ENCODE results near the gene EVA1C.

EVA1C gene

GRCh38 chr21:32413015-32413504 lies 554 bp downstream of the EVA1C start:
- H3K36me3 ChIP-seq (ENCODE audit: insufficient read depth, low read length), result no peaks in the 10 kb centered on the region
- TF ChIP-seq EZH2phosphoT487 (IDR thresholded peaks at IDR 0.05; ENCODE audit: borderline replicate concordance) (no peak), CTCF (conservative IDR thresholded peaks at IDR 0.05; ENCODE audit: low read length) (no peak)
- no peaks in the 10 kb centered on the region for H3K9me3 ChIP-seq (ENCODE audit: insufficient read depth, low read depth, low read length)
- H3K9me2 ChIP-seq (replicated peaks; ENCODE audit: low read depth, low read length), result no peaks in the 10 kb centered on the region
- H3K4me1 ChIP-seq (ENCODE audit: insufficient read depth, low read length, poor library complexity, severe bottlenecking), result no peaks in the 10 kb centered on the region
- no peaks in the 10 kb centered on the region for H3K79me2 ChIP-seq (ENCODE audit: insufficient read depth, low read length)
- H2AFZ ChIP-seq (ENCODE audit: low read length), result no peak overlapping the region
- H3K9ac ChIP-seq (ENCODE audit: low read depth, low read length, poor library complexity, severe bottlenecking), result no peak overlapping the region
- H4K20me1 ChIP-seq (ENCODE audit: insufficient read depth, low read length, poor library complexity, severe bottlenecking), result no peaks in the 10 kb centered on the region
- no peaks in the 10 kb centered on the region for H3K27me3 ChIP-seq (ENCODE audit: insufficient read depth, low read length, poor library complexity, severe bottlenecking)
- no peak overlapping the region for H3K4me3 ChIP-seq (ENCODE audit: low read length, poor library complexity, severe bottlenecking)
- no peaks in the 10 kb centered on the region for H3F3A ChIP-seq (ENCODE audit: low read depth)
- H3K4me2 ChIP-seq (ENCODE audit: low read depth, low read length, poor library complexity, severe bottlenecking), result no peak overlapping the region

DNA sequence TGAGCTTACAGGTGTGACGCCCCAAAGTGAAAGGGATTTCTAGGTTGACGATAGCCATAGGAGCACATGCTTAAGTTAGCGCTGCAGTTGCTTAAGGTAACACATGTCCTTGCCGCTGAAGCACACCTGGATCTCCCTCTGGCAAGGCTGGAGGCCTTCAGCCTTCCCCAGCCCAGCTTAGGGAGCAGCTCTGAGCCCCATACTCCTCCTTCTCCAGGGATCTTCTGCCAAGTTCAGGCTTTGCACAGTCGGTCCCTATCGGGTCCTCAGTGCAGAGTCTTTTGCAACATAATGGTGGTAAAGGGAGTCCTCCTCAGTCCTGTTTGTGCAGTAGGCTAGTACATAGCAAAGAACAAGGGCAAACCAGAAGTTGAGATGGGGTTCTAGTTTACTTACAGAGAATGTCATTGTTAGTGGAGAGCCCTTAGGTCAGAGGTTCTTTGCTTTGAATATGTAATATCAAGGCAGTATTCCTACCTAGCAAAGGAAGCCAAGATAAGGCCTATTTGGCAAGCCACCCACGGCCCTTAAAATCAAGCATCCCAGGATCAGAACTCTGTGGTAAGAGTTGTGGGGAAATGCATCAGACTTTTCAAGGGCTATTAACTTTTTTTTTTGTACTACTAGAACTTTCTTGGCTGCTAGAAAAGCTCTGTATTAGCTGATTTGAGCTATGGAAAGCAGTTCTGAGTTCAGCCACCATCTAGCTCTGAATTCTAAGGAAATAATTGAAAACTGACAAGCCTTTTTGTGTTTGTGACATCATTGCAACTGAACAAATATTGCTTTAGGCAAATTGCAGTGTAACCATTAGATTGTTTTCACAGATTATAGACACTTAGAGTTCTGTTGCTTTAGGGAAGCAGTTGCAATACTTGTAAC lies 1.4 kb downstream of the EVA1C start:
- Histone ChIP-seq H3K9ac (ENCODE audit: low read depth, low read length, poor library complexity, severe bottlenecking) (no peak overlapping the region), H3K79me2 (ENCODE audit: insufficient read depth, low read length) (no peaks in the 10 kb centered on the region), H3K9me3 (ENCODE audit: insufficient read depth, low read depth, low read length) (no peaks in the 10 kb centered on the region), H3K4me3 (ENCODE audit: low read length, poor library complexity, severe bottlenecking) (no peak overlapping the region), H3K36me3 (ENCODE audit: insufficient read depth, low read length) (no peaks in the 10 kb centered on the region), H3F3A (ENCODE audit: low read depth) (no peaks in the 10 kb centered on the region), H3K27me3 (ENCODE audit: insufficient read depth, low read length, poor library complexity, severe bottlenecking) (no peaks in the 10 kb centered on the region), H4K20me1 (ENCODE audit: insufficient read depth, low read length, poor library complexity, severe bottlenecking) (no peaks in the 10 kb centered on the region), H3K9me2 (replicated peaks; ENCODE audit: low read depth, low read length) (no peaks in the 10 kb centered on the region), H3K4me2 (ENCODE audit: low read depth, low read length, poor library complexity, severe bottlenecking) (no peak overlapping the region), H2AFZ (ENCODE audit: low read length) (no peak overlapping the region), H3K4me1 (ENCODE audit: insufficient read depth, low read length, poor library complexity, severe bottlenecking) (no peaks in the 10 kb centered on the region)
- TF ChIP-seq EZH2phosphoT487 (IDR thresholded peaks at IDR 0.05; ENCODE audit: borderline replicate concordance) (no peak), CTCF (conservative IDR thresholded peaks at IDR 0.05; ENCODE audit: low read length) (no peak)

GRCh38 chr21:32414579-32415358 lies 2.3 kb downstream of the EVA1C start:
- Histone ChIP-seq H3K79me2 (ENCODE audit: insufficient read depth, low read length) (no peaks in the 10 kb centered on the region), H3K9me3 (ENCODE audit: insufficient read depth, low read depth, low read length) (no peaks in the 10 kb centered on the region), H4K20me1 (ENCODE audit: insufficient read depth, low read length, poor library complexity, severe bottlenecking) (no peaks in the 10 kb centered on the region), H3K9ac (ENCODE audit: low read depth, low read length, poor library complexity, severe bottlenecking) (no peak overlapping the region), H3K4me1 (ENCODE audit: insufficient read depth, low read length, poor library complexity, severe bottlenecking) (no peaks in the 10 kb centered on the region), H3K27me3 (ENCODE audit: insufficient read depth, low read length, poor library complexity, severe bottlenecking) (no peaks in the 10 kb centered on the region), H3K4me3 (ENCODE audit: low read length, poor library complexity, severe bottlenecking) (no peak overlapping the region), H3K4me2 (ENCODE audit: low read depth, low read length, poor library complexity, severe bottlenecking) (no peak overlapping the region), H3F3A (ENCODE audit: low read depth) (no peaks in the 10 kb centered on the region), H3K9me2 (replicated peaks; ENCODE audit: low read depth, low read length) (no peaks in the 10 kb centered on the region), H3K36me3 (ENCODE audit: insufficient read depth, low read length) (no peaks in the 10 kb centered on the region), H2AFZ (ENCODE audit: low read length) (no peak overlapping the region)
- no peak for TF ChIP-seq EZH2phosphoT487 (IDR thresholded peaks at IDR 0.05; ENCODE audit: borderline replicate concordance)
- TF ChIP-seq CTCF (conservative IDR thresholded peaks at IDR 0.05; ENCODE audit: low read length), result no peak
